ENCODE results near the gene SLC6A2. TPM values are rescaled to one million over a fixed set of nuclear protein-coding genes. Genes with fewer than 3 reads are reported as not detected.

Gene SLC6A2
- total and polyA plus RNA-seq, 9 of the 15 experiments (the other 6 are each of a cell fraction or from before 2014, with no cell fraction given) = not detected

DNA sequence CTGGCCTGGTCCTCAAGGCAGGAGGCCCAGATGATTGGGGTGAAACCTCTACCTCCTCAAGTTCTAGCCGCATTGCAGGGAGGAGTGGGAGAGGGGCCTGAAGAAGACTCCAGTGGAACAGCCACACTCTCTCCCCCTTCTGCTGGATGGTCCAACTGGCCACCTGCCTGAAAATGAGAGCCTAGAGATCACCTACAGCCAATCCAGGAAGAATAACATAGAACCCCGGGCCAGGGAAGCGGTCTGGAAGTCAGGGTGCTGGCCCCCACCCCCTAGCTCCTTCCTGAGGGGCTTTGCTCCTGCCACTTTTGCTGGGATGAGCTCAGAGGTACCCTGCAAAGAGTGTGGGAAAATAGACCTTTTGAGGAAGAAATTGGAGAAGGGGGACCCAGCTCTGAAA is 1.8 kb downstream of the SLC6A2 start:
- H3K4me1 ChIP-seq (replicated peaks in 1 of 2; ENCODE audit: control insufficient read depth in 2 of 2, insufficient read depth in 2 of 2, low read length in 2 of 2) = no peaks in the 10 kb centered on the region
- no peak for FAIRE-seq
- 0% methylated on average over 3 of the region's 3 CpGs for WGBS (ENCODE audit: insufficient coverage, low coverage, missing lambda C conversion rate)
- no peak overlapping the region for H3K4me3 ChIP-seq
- CTCF ChIA-PET (ENCODE audit: low intra/inter-chr PET ratio) = no interaction called here
- no peaks in the 10 kb centered on the region for H3K9me3 ChIP-seq (replicated peaks; ENCODE audit: control insufficient read depth, insufficient read depth, low read depth, low read length)
- TF ChIP-seq STAG1 (CRISPR knock-in tag; IDR thresholded peaks at IDR 0.05; ENCODE audit: borderline replicate concordance) = no peak
- TF ChIP-seq KDM1A (IDR thresholded peaks at IDR 0.05) = no peak
- no peak for TF ChIP-seq RBM17 (IDR thresholded peaks at IDR 0.05; ENCODE audit: borderline replicate concordance, low read depth, low read length)
- no peak for TF ChIP-seq ZNF354B (CRISPR knock-in tag; IDR thresholded peaks at IDR 0.05)
- no peak for TF ChIP-seq GTF2E2 (tag; IDR thresholded peaks at IDR 0.05)
- TF ChIP-seq, protein P1, sequence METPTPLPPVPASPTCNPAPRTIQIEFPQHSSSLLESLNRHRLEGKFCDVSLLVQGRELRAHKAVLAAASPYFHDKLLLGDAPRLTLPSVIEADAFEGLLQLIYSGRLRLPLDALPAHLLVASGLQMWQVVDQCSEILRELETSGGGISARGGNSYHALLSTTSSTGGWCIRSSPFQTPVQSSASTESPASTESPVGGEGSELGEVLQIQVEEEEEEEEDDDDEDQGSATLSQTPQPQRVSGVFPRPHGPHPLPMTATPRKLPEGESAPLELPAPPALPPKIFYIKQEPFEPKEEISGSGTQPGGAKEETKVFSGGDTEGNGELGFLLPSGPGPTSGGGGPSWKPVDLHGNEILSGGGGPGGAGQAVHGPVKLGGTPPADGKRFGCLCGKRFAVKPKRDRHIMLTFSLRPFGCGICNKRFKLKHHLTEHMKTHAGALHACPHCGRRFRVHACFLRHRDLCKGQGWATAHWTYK (CRISPR knock-in tag; IDR thresholded peaks at IDR 0.05) = no peak
- TF ChIP-seq, protein P2, sequence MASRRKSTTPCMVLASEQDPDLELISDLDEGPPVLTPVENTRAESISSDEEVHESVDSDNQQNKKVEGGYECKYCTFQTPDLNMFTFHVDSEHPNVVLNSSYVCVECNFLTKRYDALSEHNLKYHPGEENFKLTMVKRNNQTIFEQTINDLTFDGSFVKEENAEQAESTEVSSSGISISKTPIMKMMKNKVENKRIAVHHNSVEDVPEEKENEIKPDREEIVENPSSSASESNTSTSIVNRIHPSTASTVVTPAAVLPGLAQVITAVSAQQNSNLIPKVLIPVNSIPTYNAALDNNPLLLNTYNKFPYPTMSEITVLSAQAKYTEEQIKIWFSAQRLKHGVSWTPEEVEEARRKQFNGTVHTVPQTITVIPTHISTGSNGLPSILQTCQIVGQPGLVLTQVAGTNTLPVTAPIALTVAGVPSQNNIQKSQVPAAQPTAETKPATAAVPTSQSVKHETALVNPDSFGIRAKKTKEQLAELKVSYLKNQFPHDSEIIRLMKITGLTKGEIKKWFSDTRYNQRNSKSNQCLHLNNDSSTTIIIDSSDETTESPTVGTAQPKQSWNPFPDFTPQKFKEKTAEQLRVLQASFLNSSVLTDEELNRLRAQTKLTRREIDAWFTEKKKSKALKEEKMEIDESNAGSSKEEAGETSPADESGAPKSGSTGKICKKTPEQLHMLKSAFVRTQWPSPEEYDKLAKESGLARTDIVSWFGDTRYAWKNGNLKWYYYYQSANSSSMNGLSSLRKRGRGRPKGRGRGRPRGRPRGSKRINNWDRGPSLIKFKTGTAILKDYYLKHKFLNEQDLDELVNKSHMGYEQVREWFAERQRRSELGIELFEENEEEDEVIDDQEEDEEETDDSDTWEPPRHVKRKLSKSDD (conservative IDR thresholded peaks at IDR 0.05; ENCODE audit: low read length) = no peak
- no peak for TF ChIP-seq BRD4 (IDR thresholded peaks at IDR 0.05)
- TF ChIP-seq, protein P3, sequence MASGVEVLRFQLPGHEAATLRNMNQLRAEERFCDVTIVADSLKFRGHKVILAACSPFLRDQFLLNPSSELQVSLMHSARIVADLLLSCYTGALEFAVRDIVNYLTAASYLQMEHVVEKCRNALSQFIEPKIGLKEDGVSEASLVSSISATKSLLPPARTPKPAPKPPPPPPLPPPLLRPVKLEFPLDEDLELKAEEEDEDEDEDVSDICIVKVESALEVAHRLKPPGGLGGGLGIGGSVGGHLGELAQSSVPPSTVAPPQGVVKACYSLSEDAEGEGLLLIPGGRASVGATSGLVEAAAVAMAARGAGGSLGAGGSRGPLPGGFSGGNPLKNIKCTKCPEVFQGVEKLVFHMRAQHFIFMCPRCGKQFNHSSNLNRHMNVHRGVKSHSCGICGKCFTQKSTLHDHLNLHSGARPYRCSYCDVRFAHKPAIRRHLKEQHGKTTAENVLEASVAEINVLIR (CRISPR knock-in tag; IDR thresholded peaks at IDR 0.05) = no peak
- TF ChIP-seq, protein P4, sequence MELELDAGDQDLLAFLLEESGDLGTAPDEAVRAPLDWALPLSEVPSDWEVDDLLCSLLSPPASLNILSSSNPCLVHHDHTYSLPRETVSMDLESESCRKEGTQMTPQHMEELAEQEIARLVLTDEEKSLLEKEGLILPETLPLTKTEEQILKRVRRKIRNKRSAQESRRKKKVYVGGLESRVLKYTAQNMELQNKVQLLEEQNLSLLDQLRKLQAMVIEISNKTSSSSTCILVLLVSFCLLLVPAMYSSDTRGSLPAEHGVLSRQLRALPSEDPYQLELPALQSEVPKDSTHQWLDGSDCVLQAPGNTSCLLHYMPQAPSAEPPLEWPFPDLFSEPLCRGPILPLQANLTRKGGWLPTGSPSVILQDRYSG (tag; conservative IDR thresholded peaks at IDR 0.05; ENCODE audit: low read depth) = no peak
- no peak for TF ChIP-seq ZNF239 (CRISPR knock-in tag; IDR thresholded peaks at IDR 0.05)
- no peak for TF ChIP-seq SP2 (IDR thresholded peaks at IDR 0.05; ENCODE audit: extremely low read depth, low read depth, low read length, poor library complexity, severe bottlenecking)
- no peak for TF ChIP-seq SIN3B (IDR thresholded peaks at IDR 0.05; ENCODE audit: low read depth)
- TF ChIP-seq POLR2AphosphoS5 (IDR thresholded peaks at IDR 0.05; ENCODE audit: control insufficient read depth, insufficient read depth, low read depth, low read length) = no peak
- no peak for TF ChIP-seq PHF20 (IDR thresholded peaks at IDR 0.05; ENCODE audit: partially characterized antibody)
- no peak for TF ChIP-seq NFATC3 (IDR thresholded peaks at IDR 0.05)
- TF ChIP-seq FOXA3 (CRISPR knock-in tag; conservative IDR thresholded peaks at IDR 0.05 in 1 of 2, IDR thresholded peaks at IDR 0.05 in 1 of 2) = no peak
- H3K4me2 ChIP-seq (ENCODE audit: insufficient read depth, low read length) = no peak overlapping the region
- POLR2A ChIA-PET = no interaction called here
- in situ Hi-C loops (cut with MboI) (no loop called here), intact Hi-C loops (cut with micrococcal nuclease) (no loop called here)
- no peak overlapping the region for H3K27ac ChIP-seq (ENCODE audit: extremely low read depth, low read depth, low read length)
- no peak for ATAC-seq
- no TSS peak for BruUV-seq (replicated peaks)
- no peaks in the 10 kb centered on the region for H3K79me2 ChIP-seq (ENCODE audit: control insufficient read depth, insufficient read depth, low read length)
- H3K36me3 ChIP-seq (ENCODE audit: control insufficient read depth, insufficient read depth, low read length) = no peaks in the 10 kb centered on the region
- no peaks in the 10 kb centered on the region; the same call in 1 of the 2 replicates for H4K20me1 ChIP-seq (replicated peaks; ENCODE audit: control insufficient read depth, insufficient read depth, low read length)
- no peak for DNase-seq (ENCODE audit: extremely low read depth in 1 of 4, low spot score in 3 of 4)
- H3K27me3 ChIP-seq (ENCODE audit: control insufficient read depth in 2 of 2, insufficient read depth in 2 of 2, low read length in 2 of 2) = peaks cover 12 to 54% of the 10 kb centered on the region in 2 experiments; a peak in 4 of 5 replicates
- H3K9ac ChIP-seq (ENCODE audit: insufficient read depth in 1 of 2, low read depth in 2 of 2, low read length in 2 of 2) = no peak overlapping the region
- H3K9me1 ChIP-seq (ENCODE audit: control insufficient read depth, insufficient read depth, low read length) = no peaks in the 10 kb centered on the region
- H2AFZ ChIP-seq (ENCODE audit: low read depth, low read length) = no peak overlapping the region

Data from K562 (cell line).